ENCODE results near the gene CFAP61.
"Not testable (repeated sequence)": the region's sequence is repeated elsewhere in the genome, so short reads cannot be mapped to it uniquely, and the experiment has no call there.

CFAP61 gene

DNA sequence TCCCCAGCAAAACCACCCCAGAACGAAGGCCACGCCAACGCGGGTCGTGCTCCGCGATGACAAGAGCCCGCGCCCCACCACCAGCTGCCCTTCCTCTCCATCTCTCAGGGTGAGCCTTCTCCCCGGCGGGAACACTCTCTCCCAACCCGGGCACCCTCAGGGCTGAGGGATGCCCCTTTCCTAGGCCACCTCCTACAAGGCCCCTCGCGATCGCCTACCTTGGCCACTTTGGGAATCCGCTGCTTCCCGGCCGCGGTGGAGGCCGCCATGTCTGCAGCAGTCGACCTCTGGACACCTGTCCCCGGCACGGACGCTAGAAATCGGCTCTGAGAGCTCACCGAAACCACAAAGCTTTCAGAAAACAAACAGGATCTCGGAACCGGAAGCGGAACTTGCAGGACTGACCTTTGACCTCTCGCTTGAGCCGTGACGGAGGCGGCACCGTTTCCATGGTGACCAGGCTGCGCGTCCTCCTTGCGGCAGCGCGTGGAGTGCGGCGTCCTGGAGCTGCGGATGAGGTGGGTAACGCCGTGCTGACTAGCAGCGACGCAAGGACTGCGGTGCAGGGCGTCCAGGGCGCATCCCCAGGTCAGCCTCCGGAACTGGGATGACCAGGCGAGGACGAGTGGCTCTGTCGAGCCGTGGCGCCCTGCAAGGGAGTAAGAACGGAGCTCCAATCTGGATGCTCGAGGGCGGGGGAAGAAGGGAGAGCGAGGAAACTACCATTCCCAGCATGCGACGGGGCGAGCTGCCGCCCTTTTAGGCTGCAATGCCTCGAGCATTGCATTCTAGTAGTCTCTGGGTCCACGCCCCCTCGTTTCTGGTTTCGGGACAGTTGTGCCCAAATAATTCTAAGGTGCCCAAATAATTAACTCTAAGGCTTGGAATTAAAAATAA is at the start of gene CFAP61, which contains the start of gene CRNKL1:
Gene CFAP61 (plus strand): TSS at position 459 of the 897 bp plus-strand sequence. CDS start 4,122 bp downstream, outside the sequence.
Gene CRNKL1 (minus strand): TSS at position 393 of the 897 bp plus-strand sequence. CDS start 124 bp downstream, at position 269.
- peak; percentile 95 for DNase-seq

DNA sequence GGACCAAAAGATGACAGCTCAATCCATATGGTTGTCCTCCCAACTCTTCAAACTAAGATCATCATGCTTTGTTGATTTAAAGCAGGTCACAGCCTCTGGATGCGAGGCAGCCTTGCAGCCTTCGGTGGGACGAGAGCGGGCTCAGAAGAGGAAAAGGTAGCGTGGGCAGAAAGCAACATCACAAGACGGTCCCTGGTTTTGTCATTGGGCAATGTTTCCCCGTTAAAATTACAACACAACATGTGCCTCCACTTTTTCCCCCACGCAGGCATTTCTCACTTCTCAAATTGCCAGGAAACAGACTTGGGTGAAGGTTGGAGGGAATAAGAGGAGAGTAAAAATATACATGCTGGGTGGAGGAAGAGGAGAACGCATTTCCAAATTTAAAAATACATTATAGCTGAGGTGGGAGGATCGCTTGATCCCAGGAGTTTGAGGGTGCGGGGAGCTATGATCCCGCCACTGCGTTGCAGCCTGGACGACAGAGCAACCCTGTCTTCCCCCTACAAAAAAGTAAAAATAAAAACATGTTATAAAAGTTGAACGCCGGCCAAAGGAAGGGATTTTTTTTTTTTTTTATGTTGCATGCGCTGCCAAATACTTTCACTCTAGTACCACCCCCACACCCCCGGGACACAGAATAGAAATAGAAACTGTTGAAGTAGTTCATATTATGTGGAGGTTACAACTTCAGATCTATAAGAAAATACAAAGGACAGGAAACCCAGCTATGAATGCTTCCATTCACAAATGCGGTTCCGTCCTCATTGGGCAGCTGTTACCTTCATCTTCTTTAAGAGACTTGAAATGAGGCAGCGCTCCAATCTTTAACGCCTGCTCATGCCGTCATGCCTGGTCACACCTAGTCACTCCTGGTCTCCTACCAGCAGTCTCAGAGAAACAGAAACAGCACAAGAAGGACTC is 49.0 kb upstream of the CFAP61 start:
- no peak for DNase-seq

GRCh38 chr20:20003955-20004322 is 48.4 kb upstream of the CFAP61 start:
- DNase-seq = not testable (repeated sequence)

- no peak for DNase-seq
These were observed 47.0 kb upstream of the CFAP61 start for GRCh38 chr20:20005342-20005741.

DNA sequence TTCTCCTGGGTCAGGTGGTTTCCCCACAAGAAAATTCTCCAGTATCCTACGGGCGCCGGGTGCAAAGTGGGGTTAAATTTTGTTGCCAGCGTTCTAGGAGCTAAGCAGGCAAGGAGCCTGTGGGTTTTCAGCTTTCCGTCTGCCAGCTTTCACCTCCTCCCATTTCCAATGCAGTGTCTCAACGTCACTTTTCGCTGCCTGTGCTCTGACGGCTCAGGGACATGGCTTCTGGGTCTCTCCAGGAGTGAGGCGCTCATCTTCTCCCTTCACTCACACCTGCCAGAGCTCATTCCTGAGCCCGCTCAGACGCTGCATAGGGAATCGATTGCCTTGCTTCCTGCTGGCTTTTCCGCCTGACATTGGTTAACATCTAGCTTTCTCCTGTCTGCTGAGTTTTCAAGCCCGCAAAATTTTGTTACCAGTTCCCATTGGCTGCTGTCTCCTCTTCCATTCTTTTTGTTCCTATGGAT is 42.5 kb upstream of the CFAP61 start:
- DNase-seq = no peak

GRCh38 chr20:20010639-20011500 is 41.5 kb upstream of the CFAP61 start:
- DNase-seq = no peak

DNA sequence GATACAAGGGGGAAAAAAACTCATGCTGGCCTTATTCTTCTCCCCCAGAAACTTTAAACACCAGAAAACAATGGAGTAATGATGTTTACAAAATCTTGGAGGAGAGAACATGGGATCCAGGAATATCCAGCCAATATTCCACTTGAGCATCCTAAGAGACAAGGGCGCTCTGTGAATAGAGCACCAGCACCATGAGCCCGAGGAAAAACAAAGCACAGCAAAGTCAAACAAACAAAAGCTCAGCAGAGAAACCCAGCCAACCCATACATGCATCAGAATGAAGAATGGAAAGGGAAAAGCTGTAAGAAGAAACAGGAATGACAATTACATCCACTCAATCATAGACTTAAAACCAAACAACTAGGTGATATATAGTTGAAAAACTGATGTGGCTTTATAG is 39.8 kb upstream of the CFAP61 start:
- no peak for DNase-seq

DNA sequence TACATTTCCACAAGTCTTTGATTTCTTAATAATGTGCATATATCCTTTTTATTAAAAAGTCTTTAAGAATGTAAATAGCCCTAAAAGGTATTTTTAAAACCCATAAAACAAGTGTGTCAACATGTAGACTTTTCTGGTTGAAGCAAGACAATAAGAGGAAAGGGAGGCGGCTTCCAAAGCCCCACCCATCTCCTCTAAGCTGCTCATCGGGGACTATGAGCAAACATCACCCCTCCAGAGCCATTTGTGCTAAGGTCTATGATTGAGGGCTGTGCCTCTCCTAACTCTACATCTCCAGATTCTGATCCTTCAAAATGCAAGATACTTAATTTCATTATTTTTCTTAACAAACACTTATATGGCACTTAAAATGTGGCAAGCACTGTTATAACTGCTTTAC is 37.7 kb upstream of the CFAP61 start:
- no peak for DNase-seq

DNA sequence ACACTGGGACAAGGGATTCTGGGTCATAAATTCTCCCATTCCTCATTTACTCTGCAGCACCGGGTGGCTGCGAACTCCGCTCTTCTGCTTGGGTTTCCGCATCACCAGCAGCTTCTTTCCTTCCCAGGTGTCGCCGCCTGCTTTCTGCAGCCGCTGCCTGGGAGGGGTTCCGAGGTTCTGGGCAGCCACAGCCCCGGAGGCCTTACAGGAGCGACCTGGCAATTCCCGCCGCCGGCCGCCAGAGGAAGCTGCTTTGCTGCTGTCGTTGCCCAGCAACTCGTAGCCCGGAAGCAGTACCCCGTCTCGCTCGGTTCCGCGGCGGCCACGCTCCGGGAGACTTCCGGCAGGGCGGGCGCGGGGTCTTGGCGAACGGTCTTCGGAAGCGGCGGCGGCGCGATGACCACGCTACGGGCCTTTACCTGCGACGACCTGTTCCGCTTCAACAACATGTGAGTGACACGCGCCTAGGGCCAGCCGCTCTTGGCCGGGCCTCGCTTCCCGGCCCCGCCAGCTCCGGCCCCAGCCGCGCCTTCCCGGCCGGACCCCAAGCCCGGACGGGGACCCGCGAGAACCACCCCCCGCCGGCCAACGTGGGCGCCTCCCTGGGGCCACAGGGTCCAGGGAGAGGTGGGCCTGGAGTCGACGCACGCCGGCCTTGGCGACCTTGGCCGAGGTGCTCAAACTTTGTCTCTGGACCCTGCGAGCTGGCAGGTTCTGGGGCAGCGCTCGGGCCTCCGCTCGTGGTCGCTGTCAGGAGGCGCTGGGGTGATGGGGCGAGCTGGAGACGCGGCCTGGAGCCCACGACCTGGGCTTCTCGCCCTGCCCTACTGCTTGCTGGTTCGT is 35.1 kb upstream of the CFAP61 start, which contains the start of gene NAA20:
Gene NAA20 (plus strand): TSS at position 362 of the 843 bp plus-strand sequence. CDS start 35 bp downstream, at position 397.
- peak; percentile 92 for DNase-seq

DNA sequence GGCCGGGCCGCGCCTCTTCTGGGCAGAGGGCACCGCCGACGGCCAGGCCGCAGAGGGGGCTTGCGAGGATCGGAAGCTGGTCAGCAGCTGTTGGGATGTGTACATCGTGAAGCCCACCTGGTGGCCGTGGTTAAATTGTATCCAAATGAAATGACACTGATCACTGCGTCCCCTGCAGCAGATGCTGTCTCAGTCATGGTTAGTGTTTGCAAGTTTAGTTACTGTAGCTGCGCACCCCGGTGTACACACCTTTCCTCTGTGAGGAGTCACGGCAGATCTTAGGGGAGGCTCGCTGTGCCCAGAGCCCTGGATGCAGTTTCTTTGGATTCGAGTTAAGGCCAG is 34.5 kb upstream of the CFAP61 start:
- no peak for DNase-seq

GRCh38 chr20:20018366-20018765 is 34.0 kb upstream of the CFAP61 start:
- DNase-seq = no peak

- DNase-seq = no peak
These were observed 33.2 kb upstream of the CFAP61 start for GRCh38 chr20:20019123-20019522.

DNA sequence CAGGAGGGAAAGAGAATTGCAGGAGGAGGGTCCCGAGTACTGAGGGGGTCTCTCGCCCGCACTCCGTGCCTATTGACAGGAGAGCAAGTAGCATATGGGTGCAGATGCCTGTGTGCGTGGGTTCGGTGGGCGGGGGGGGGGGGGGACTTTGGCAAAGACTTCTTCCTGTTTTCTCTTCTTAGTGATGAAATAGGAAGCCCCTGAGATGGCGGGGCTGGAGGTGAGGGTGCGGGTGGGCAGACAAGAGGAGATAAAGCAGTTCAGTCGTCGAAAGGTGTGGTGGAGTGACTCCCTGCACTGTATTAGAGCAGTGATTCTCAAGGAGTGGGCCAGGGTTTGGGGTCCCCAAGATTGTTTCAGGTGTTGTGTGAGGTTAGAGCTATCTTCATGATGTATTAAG is 31.4 kb upstream of the CFAP61 start:
- no peak for DNase-seq

DNA sequence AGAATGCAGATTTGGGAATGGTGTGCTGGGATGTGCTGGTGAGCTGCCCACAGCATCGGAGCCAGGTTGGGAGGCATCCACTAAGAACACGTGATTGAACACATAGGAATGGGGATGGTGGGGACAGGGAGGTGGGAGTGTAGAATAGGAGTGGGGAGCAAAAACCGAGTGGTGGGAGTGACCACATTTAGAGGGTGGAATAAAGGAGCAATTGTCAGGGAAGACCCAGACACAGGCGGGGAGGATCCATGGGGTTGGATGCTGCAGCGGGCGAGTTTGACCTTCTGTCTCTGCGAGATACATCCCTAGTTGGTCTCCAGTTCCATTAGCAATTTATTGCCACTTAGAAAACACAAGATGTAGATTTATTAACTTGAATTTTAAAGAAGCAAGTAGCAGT is 30.5 kb upstream of the CFAP61 start:
- DNase-seq = no peak

DNA sequence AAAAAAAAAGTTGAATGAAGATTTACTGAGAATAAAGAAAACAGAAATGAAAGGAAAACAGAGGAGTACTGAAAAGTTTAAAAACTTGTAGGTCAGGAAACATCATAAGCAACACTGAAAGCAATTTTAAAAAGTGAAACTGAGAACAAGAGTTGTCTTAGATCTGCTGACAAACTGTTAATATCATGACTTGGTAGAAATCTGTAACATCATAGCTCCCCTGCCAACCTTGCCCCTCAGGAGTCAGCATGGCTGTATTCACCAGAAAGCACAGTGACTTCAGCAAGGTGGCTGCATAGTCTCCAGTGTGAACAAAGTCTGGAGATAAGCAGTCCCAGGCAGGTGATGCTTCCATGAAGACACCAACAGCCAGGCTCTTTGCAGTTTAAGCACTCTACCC is 29.8 kb upstream of the CFAP61 start:
- no peak for DNase-seq

DNA sequence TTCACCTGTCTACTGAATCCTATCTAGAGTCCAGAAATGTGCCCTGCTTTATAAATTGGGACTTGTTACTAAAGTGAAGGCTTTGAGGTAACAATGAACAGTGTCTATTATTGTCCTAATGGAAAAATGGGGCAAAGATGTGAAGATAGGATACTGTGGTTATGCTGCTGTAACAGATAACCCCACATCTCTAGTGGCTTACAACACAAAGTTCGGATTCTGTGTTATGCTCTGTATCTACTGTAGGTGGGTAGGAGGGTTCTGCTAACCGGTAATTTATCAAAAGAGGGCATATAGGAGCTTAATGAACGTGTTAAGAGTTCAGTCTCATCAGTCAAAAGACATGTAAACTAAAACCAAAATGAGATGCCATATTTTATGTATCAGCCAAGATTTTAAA is 28.9 kb upstream of the CFAP61 start:
- DNase-seq = no peak

- DNase-seq = no peak
These were observed 27.4 kb upstream of the CFAP61 start for GRCh38 chr20:20024942-20025341.

DNA sequence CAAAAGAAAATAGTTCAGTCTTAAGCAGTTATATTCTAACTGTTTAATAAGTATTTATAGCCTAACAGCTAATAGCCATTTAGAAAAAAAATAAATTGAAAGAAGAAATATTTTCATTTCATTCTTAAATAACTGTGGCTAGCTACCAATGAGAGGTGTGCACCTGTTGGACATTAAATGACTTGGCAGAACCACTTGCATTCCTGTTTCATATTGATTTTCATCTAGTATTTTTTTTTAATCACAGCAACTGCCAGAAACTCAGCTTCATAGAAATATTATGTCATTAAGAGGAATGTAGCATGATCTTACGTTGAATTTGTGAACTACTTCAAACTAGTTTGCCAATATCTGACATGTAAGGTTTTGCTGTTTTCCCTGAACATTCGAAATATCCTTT is 25.0 kb upstream of the CFAP61 start:
- DNase-seq = no peak

- DNase-seq = no peak
These were observed 20.5 kb upstream of the CFAP61 start for GRCh38 chr20:20031790-20032189.

GRCh38 chr20:20034486-20034885 is 17.8 kb upstream of the CFAP61 start:
- no peak for DNase-seq

GRCh38 chr20:20036756-20037155 is 15.6 kb upstream of the CFAP61 start:
- DNase-seq = no peak

DNA sequence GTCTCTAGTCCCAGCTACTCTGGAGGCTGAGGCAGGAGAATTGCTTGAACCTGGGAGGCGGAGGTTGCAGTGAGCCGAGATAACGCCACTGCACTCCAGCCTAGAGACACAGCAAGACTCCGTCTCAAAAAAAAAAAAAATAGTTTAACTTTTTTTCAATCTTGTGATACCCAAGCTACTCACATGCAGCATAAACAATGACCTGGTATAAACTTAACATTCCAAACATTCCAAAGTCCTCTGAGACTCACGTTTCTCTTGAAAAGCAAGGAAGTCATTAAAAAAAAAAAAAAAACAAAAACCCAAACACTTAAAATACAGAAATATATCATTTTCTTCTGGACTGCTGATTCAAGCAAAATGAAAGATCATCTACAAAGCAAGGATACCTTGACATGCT is 14.4 kb upstream of the CFAP61 start:
- no peak for DNase-seq

Measured in stimulated activated naive CD4-positive, alpha-beta T cell treated with Interleukin-2 at 50 U/mL for 16 hours (primary cell).